ENCODE results near the gene GRM7. TPM values are rescaled to one million over a fixed set of nuclear protein-coding genes. Genes with fewer than 3 reads are reported as not detected.

The GRM7 gene
- total and polyA plus RNA-seq, 2 donors (not counting 1 experiment from before 2014, with no cell fraction given) = not detected

DNA sequence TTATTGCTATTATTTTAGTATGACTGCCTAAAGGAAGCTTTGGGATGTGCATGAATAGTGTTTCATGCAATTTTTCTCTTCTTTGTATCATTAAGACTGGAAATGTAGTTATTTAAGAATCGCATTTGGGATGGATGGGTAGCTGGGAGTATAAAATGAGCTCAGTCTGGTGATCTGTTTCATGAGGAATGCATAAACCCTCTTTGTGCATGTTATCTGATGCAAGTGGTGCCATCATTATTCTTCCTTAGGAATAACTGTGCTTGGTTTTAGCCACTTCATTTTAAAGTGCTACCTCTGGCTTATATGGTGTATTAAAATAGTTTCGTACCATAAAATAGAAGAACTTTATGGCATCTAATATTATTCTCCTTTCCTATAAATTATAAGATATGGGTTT, 535.6 kb downstream of the GRM7 start:
- no peak overlapping the region for H2AFZ ChIP-seq (ENCODE audit: low read length)
- no peak overlapping the region for H3K9ac ChIP-seq (ENCODE audit: insufficient read depth, low read length)
- H3K4me3 ChIP-seq (replicated peaks in 1 of 4; ENCODE audit: control extremely low read depth in 1 of 4, insufficient read depth in 1 of 4, low read depth in 3 of 4, low read length in 4 of 4) = no peak overlapping the region
- no peaks in the 10 kb centered on the region for H3K79me2 ChIP-seq (ENCODE audit: control insufficient read depth, insufficient read depth, low read length)
- H3K27ac ChIP-seq (ENCODE audit: insufficient read depth, low read length) = no peak overlapping the region
- no peaks in the 10 kb centered on the region for H3K9me3 ChIP-seq (ENCODE audit: control insufficient read depth, insufficient read depth, low read depth, low read length)
- no peaks in the 10 kb centered on the region for H3K36me3 ChIP-seq (ENCODE audit: control insufficient read depth, insufficient read depth, low read length)
- no peaks in the 10 kb centered on the region for H3K27me3 ChIP-seq (ENCODE audit: control insufficient read depth, insufficient read depth, low read length)
- no peak for TF ChIP-seq EZH2 (IDR thresholded peaks at IDR 0.05; ENCODE audit: low read length, missing control alignments)
- TF ChIP-seq, protein P1, sequence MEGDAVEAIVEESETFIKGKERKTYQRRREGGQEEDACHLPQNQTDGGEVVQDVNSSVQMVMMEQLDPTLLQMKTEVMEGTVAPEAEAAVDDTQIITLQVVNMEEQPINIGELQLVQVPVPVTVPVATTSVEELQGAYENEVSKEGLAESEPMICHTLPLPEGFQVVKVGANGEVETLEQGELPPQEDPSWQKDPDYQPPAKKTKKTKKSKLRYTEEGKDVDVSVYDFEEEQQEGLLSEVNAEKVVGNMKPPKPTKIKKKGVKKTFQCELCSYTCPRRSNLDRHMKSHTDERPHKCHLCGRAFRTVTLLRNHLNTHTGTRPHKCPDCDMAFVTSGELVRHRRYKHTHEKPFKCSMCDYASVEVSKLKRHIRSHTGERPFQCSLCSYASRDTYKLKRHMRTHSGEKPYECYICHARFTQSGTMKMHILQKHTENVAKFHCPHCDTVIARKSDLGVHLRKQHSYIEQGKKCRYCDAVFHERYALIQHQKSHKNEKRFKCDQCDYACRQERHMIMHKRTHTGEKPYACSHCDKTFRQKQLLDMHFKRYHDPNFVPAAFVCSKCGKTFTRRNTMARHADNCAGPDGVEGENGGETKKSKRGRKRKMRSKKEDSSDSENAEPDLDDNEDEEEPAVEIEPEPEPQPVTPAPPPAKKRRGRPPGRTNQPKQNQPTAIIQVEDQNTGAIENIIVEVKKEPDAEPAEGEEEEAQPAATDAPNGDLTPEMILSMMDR (conservative IDR thresholded peaks at IDR 0.05 in 1 of 2, IDR thresholded peaks at IDR 0.05 in 1 of 2; ENCODE audit: low read depth in 1 of 2, low read length in 2 of 2) = no peak
- no peak overlapping the region for H3K4me2 ChIP-seq (ENCODE audit: extremely low read depth, insufficient read depth, low read length)
- peak in 1 of 2 donors; percentile 75 for DNase-seq (ENCODE audit: low read depth in 2 of 2)
- no peaks in the 10 kb centered on the region for H4K20me1 ChIP-seq (ENCODE audit: control insufficient read depth, extremely low read depth, insufficient read depth, low read length)
- H3K4me1 ChIP-seq (ENCODE audit: control insufficient read depth, extremely low read depth, insufficient read depth, low read length) = no peaks in the 10 kb centered on the region

DNA sequence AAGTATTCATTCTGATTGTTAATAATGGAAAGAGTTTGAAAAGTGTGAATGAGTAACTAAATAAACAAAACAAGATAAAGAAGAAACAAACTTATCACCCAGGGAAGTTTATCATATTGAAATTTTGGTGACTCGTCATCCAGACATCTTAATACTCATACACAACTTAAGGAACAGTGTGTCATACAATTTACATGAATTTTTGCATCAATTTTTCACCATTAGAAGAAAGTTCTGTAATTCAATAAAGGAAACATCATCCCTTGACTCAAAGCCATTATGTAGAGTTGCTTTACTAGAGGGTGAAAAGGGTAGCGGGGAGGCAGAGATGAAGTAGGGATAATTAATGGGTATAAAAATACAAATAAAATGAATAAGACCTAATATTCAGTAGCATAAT, 536.2 kb downstream of the GRM7 start:
- H4K20me1 ChIP-seq (ENCODE audit: control insufficient read depth, extremely low read depth, insufficient read depth, low read length) = no peaks in the 10 kb centered on the region
- no peaks in the 10 kb centered on the region for H3K27me3 ChIP-seq (ENCODE audit: control insufficient read depth, insufficient read depth, low read length)
- H3K9me3 ChIP-seq (ENCODE audit: control insufficient read depth, insufficient read depth, low read depth, low read length) = no peaks in the 10 kb centered on the region
- H3K4me2 ChIP-seq (ENCODE audit: extremely low read depth, insufficient read depth, low read length) = no peak overlapping the region
- H3K27ac ChIP-seq (ENCODE audit: insufficient read depth, low read length) = no peak overlapping the region
- TF ChIP-seq, protein P1 (conservative IDR thresholded peaks at IDR 0.05 in 1 of 2, IDR thresholded peaks at IDR 0.05 in 1 of 2; ENCODE audit: low read depth in 1 of 2, low read length in 2 of 2) = no peak
- TF ChIP-seq EZH2 (IDR thresholded peaks at IDR 0.05; ENCODE audit: low read length, missing control alignments) = no peak
- no peak overlapping the region for H3K9ac ChIP-seq (ENCODE audit: insufficient read depth, low read length)
- peak in 1 of 2 donors; percentile 66 for DNase-seq (ENCODE audit: low read depth in 2 of 2)
- H2AFZ ChIP-seq (ENCODE audit: low read length) = no peak overlapping the region
- H3K36me3 ChIP-seq (ENCODE audit: control insufficient read depth, insufficient read depth, low read length) = no peaks in the 10 kb centered on the region
- no peak overlapping the region for H3K4me3 ChIP-seq (replicated peaks in 1 of 4; ENCODE audit: control extremely low read depth in 1 of 4, insufficient read depth in 1 of 4, low read depth in 3 of 4, low read length in 4 of 4)
- H3K79me2 ChIP-seq (ENCODE audit: control insufficient read depth, insufficient read depth, low read length) = no peaks in the 10 kb centered on the region
- H3K4me1 ChIP-seq (ENCODE audit: control insufficient read depth, extremely low read depth, insufficient read depth, low read length) = no peaks in the 10 kb centered on the region

DNA sequence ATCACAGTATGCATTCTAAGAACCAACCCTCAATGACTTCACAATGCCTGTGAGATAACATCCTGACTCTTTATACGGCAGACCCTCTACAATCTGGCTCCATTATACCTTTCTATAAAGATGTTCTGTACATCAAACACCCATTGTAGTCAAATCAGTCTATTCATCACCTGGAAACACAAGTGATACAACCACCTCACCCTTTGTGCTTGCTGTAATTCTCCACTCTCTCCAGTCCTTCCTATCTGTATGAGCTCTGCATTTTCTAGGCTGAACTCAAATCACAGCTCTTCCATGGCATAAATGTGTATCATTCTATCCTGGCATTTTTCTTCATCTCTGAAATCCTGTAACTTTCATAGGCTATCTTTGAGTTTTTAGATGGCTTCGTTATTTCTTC, 539.4 kb downstream of the GRM7 start:
- Histone ChIP-seq H3K4me2 (ENCODE audit: extremely low read depth, insufficient read depth, low read length) (no peak overlapping the region), H3K4me3 (replicated peaks in 1 of 4; ENCODE audit: control extremely low read depth in 1 of 4, insufficient read depth in 1 of 4, low read depth in 3 of 4, low read length in 4 of 4) (no peak overlapping the region), H3K79me2 (ENCODE audit: control insufficient read depth, insufficient read depth, low read length) (no peaks in the 10 kb centered on the region), H3K27ac (ENCODE audit: insufficient read depth, low read length) (no peak overlapping the region), H3K4me1 (ENCODE audit: control insufficient read depth, extremely low read depth, insufficient read depth, low read length) (no peaks in the 10 kb centered on the region), H3K9me3 (ENCODE audit: control insufficient read depth, insufficient read depth, low read depth, low read length) (no peaks in the 10 kb centered on the region), H3K36me3 (ENCODE audit: control insufficient read depth, insufficient read depth, low read length) (no peaks in the 10 kb centered on the region), H2AFZ (ENCODE audit: low read length) (no peak overlapping the region), H4K20me1 (ENCODE audit: control insufficient read depth, extremely low read depth, insufficient read depth, low read length) (no peaks in the 10 kb centered on the region), H3K9ac (ENCODE audit: insufficient read depth, low read length) (no peak overlapping the region), H3K27me3 (ENCODE audit: control insufficient read depth, insufficient read depth, low read length) (no peaks in the 10 kb centered on the region)
- TF ChIP-seq EZH2 (IDR thresholded peaks at IDR 0.05; ENCODE audit: low read length, missing control alignments) = no peak
- TF ChIP-seq, protein P1 (conservative IDR thresholded peaks at IDR 0.05 in 1 of 2, IDR thresholded peaks at IDR 0.05 in 1 of 2; ENCODE audit: low read depth in 1 of 2, low read length in 2 of 2) = no peak
- no peak for DNase-seq (ENCODE audit: low read depth in 2 of 2)
